PC-9 (cell line): ENCODE data around the gene CCDC15.

Experiments used
- EZH2 ChIP-seq: fragments of 200-600 bp; sonication (generic); IDR thresholded peaks from 2 replicates; pipeline ENCODE4 v1.8.0; 2017; ENCODE audit warnings: antibody characterized with exemption, low read depth
- TF ChIP-seq, protein P1 (sequence below): fragments of 200-600 bp; sonication (generic); conservative IDR thresholded peaks from 2 replicates; pipeline ENCODE4 v1.6.1; 2017; ENCODE audit warnings: mixed run types, antibody characterized with exemption, mild to moderate bottlenecking, moderate library complexity

DNA sequence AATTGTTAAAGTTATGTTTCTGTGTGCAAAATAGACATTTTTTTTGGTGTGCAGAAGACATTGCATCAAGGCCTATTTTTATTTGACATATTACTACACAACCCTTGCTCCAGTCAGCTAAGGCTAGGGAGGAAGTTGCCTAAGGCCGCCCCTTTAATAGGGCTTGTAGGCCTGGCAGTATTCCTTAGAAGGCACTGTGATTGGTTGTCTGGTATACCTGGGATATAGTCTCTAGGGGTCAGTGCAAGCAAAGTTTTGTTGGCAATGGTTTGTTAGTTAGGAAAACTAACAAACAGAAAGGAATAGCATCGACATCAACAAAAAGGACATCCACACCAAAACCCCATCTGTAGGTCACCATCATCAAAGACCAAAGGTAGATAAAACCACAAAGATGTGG lies 16.9 kb downstream of the CCDC15 start:
- TF ChIP-seq, protein P1, sequence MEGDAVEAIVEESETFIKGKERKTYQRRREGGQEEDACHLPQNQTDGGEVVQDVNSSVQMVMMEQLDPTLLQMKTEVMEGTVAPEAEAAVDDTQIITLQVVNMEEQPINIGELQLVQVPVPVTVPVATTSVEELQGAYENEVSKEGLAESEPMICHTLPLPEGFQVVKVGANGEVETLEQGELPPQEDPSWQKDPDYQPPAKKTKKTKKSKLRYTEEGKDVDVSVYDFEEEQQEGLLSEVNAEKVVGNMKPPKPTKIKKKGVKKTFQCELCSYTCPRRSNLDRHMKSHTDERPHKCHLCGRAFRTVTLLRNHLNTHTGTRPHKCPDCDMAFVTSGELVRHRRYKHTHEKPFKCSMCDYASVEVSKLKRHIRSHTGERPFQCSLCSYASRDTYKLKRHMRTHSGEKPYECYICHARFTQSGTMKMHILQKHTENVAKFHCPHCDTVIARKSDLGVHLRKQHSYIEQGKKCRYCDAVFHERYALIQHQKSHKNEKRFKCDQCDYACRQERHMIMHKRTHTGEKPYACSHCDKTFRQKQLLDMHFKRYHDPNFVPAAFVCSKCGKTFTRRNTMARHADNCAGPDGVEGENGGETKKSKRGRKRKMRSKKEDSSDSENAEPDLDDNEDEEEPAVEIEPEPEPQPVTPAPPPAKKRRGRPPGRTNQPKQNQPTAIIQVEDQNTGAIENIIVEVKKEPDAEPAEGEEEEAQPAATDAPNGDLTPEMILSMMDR: peak; percentile 48; the same call in 1 of the 2 replicates
- no peak for TF ChIP-seq EZH2
